ENCODE data around the gene TRIM51.

DNA sequence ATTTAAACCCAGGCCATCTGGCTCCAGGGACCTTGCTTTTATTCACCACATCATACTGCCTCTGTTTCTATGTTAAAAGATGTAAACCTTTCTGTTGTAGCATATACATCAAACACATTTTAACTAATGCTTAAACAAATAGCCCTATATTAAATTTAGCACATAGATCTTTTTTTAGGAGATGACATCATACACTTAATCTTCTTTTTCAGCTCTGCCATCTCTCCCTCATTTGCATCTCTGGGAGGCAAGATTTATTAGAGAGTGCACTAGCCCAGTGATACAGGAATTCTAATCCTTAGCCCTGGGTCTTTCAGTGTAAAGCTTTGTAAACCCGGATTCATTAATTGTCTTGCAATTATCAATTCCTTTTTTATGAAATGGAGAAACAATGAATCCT lies 31.0 kb upstream of the TRIM51 start:
- TF ChIP-seq, protein P1, sequence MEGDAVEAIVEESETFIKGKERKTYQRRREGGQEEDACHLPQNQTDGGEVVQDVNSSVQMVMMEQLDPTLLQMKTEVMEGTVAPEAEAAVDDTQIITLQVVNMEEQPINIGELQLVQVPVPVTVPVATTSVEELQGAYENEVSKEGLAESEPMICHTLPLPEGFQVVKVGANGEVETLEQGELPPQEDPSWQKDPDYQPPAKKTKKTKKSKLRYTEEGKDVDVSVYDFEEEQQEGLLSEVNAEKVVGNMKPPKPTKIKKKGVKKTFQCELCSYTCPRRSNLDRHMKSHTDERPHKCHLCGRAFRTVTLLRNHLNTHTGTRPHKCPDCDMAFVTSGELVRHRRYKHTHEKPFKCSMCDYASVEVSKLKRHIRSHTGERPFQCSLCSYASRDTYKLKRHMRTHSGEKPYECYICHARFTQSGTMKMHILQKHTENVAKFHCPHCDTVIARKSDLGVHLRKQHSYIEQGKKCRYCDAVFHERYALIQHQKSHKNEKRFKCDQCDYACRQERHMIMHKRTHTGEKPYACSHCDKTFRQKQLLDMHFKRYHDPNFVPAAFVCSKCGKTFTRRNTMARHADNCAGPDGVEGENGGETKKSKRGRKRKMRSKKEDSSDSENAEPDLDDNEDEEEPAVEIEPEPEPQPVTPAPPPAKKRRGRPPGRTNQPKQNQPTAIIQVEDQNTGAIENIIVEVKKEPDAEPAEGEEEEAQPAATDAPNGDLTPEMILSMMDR (IDR thresholded peaks at IDR 0.05) = no peak
- TF ChIP-seq POLR2A (IDR thresholded peaks at IDR 0.05) = no peak

Measured in lower leg skin (tissue), 3 donors.